T follicular helper cell (primary cell): ENCODE data around the gene MYOM1.
"Not testable (repeated sequence)": the region's sequence is repeated elsewhere in the genome, so short reads cannot be mapped to it uniquely, and the experiment has no call there.

Experiments
- DNase-seq: peaks from one replicate; pipeline ENCODE4 v3.0.0-alpha.2; 2020; ENCODE audit warnings: low read depth

The MYOM1 gene

DNA sequence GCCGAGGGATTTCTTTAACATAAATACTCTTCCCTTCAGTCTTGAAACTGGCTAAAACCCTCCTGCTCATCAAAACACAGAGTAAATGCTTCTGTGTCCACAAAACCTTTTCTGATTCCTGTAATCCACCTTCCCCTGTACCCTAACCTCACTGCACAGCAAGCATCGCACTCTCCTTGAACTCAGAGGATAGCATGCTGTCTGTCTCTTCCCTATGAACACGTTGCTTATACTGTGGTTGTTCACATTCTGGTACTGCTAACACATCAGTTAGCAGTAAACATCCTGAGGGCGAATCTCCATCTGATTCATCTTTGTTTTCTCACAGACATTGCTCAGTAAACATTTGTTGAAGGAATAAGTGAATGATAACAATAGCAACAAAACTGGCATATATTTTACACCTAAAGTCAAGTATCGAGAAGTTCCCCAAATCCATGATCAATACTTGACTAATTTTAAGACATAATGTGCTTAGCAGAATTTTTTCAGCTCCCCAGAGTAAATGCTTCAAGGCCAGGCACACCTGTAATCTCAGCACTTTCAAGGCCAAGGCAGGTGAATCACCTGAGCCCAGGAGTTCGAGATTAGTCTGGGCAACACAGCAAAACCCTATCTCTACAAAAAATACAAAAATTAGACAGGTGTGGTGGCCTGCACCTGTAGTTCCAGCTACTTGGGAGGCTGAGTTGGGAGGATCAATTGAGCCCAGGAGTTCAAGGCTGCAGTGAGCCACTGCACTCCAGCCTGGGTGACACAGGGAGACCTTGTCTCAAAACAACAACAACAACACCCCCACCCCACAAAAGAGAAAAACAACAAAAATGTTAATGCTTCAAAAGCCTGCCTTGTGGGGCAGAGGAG lies 161.2 kb downstream of the MYOM1 start:
- DNase-seq = no peak

DNA sequence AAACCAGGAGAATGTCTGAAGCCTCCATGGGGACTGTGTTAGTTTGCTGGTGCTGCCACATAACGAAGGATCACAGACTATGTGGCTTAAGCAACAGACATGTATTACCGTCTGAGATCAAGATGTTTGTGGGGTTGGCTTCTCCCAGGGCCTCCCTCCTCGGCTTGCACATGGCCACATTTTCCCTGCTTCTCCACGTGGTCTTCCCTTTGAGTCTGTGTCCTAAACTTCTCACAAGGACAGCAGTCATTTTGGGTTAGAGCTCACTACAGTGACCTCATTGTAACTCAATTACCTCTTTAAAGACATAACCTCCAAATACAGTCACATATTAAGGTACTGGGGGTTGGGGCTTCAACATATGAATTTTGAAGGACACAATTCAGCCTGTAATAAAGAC lies 162.2 kb downstream of the MYOM1 start:
- no peak for DNase-seq

DNA sequence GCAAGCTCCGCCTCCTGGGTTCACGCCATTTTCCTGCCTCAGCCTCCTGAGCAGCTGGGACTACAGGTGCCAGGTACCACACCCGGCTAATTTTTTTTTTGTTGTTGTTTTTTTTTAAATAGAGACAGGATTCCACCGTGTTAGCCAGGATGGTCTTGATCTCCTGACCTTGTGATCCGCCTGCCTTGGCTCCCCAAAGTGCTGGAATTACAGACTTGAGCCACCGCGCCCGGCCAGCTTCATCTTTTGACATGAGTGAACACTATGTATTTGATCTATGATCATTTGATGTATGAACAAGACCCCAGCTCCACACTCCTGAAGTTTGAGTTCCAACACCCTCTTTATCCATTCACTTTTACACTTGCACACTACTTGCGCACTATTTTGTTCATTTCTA lies 163.5 kb downstream of the MYOM1 start:
- DNase-seq = no peak

DNA sequence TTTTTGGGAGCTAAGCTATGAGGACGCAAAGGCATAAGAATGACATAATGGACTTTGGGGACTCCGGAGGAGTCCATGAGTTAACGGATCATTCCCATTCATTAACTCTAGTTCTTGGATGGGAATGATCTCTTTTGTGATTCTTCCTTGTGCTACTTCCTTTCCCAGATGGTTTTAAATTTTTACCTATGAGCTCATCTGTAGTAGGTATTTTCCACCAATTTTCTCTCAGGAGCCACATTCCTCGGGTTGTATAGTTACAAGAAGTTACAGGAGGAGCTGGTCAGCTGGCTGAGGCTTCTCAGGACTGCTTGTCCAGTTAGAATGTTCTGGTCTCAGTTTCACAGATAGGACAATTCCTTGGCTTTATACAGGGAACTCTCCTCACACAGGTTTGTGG lies 164.0 kb downstream of the MYOM1 start:
- no peak for DNase-seq

DNA sequence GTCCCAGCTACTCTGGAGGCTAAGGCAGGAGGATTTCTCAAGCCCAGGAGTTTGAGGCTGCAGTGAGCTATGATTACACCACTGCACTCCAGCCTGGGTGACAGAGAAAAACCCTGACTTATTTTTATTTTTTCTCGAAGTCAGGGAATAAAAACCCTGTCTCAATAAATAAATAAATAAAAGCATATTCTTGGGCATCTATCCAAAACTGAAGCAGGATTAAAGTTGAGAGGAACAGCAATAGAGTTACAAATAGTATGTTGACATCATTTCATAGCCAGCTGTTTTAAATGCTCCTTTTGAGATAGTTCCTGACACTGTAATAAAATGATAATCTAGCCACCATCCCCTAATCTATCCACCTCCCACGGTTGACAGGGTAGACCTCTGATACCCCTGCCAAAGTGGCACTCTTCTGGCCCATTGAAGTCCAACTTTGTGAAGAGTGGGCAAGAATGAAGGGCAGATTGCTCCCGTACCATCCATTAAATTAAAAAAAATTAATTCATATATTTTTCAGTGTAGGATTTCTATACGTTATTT lies 164.5 kb downstream of the MYOM1 start:
- DNase-seq = no peak

DNA sequence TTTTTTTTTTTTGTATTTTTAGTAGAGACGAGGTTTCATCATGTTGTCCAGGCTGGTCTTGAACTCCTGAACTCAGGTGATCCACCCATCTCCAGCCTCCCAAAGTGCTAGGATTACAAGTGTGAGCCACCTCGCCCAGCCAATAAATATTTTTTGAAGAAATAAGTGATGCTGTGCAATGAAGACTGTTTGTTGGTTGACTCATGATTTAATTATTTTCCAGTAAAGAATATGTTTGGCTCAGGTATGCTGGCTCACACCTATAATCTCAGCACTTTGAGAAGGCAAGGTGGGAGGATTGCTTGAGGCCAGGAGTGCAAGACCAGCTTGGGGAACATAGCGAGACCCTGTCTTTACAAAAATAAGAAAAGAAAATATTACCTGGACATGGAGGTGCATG lies 165.0 kb downstream of the MYOM1 start:
- no peak for DNase-seq

DNA sequence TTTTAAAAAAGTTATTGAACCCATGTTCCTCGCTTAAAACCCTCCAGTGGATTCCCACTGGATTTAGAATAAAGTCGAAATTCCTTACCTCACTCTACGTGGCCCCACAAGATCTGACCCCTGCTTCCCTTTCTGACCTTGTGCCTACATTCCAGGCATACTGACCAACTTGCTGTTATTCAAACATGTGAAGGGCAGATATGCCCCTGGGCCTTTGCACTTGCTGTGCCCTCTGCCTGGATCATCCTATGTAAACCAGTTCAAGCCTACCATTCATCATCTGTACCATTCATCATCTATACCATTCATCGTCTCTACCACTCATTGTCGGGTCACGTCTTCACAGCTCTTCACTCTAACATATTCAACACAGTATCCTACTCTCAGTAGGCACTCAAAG lies 165.6 kb downstream of the MYOM1 start:
- no peak for DNase-seq

DNA sequence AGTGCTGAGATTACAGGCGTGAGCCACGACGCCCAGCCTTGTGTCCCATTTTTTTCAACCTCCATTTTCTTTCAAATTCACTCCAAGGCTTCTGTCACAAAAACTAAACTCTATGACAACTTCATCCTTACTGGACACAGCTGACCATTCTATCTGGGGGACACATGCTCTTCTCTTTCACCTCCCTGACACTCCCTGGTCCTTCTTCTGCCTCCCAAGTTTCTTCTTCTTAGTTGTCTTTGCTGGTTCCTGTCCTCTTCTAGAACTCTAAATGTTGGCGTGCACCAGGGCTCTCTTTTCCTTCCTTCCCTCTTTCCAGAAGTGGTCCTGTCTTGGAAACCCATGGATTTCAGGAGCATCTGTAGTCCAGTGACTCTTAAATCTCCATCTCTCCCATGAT lies 166.7 kb downstream of the MYOM1 start:
- DNase-seq = no peak

DNA sequence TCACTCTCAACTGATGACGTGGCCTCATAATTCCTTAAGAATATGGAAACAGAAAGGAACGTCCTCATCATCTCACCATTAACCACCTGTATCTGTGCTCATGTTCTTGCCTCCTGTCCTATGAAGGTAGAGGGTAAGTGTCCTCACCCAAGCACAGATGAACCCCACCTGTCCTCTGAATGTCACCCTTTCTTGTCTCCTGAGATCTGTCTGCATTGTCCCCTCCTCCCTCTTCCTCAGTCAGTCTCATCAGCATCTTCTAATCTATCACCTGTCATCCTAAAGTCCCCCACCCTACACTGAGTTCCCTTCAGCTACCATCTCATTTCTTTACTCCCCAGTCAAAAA lies 167.4 kb downstream of the MYOM1 start:
- DNase-seq = no peak

DNA sequence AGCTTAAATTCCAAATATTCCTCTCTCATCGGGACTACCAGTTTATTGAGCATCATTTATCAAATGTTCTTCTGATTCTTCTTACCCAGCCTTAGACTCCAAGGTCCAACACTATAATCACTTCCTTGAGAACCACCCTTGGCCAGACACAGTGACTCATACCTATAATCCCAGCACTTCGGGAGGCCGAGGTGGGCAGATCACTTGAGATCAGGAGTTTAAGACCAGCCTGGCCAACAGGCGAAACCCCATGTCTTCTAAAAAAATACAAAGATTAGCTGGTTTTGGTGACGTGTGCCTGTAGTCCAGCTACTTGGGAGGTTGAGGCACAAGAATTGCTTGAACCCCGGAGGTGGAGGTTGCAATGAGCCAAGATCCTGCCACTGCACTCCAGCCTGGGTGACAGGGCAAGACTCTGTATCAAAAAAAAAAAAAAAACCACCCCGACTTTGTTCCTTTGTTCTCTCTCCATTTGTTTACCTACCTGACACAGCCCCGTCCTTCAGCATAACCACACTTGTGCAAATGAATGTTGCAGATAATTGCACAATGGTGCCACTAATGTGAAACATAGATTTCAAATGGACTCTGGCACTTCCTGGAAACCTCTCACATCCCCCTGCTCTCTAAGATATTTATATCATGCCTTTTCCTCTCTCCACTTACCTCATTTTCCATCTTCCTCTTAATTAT lies 167.9 kb downstream of the MYOM1 start:
- DNase-seq = no peak

DNA sequence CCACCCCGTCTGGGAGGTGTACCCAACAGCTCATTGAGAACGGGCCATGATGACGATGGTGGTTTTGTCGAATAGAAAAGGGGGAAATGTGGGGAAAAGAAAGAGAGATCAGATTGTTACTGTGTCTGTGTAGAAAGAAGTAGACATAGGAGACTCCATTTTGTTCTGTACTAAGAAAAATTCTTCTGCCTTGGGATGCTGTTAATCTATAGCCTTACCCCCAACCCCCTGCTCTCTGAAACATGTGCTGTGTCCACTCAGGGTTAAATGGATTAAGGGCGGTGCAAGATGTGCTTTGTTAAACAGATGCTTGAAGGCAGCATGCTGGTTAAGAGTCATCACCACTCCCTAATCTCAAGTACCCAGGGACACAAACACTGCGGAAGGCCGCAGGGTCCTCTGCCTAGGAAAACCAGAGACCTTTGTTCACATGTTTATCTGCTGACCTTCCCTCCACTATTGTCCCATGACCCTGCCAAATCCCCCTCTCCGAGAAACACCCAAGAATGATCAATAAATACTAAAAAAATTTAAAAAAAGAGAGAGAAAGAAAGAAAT lies 169.8 kb downstream of the MYOM1 start:
- DNase-seq = not testable (repeated sequence)

DNA sequence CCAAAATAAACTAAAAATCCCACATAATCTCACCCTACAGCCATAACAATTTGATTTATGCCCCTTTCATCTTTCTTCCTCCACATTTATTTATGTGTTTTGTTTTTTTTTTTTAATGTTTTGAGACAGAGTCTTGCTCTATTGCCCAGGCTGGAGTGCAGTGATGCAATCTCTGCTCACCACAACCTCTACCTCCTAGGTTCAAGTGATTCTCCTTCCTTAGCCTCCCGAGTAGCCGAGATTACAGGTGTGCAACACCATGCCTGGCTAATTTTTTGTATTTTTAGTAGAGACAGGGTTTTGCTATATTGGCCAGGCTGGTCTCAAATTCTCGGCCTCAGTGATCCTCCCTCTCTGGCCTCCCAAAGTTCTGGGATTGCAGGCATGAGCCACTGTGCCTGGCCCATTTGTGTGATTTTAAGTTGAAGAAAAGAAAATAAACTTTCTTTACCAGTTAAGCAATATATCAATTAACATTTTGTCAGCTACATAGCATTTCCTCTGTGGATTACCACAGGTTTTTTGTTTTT lies 170.9 kb downstream of the MYOM1 start:
- DNase-seq = no peak

DNA sequence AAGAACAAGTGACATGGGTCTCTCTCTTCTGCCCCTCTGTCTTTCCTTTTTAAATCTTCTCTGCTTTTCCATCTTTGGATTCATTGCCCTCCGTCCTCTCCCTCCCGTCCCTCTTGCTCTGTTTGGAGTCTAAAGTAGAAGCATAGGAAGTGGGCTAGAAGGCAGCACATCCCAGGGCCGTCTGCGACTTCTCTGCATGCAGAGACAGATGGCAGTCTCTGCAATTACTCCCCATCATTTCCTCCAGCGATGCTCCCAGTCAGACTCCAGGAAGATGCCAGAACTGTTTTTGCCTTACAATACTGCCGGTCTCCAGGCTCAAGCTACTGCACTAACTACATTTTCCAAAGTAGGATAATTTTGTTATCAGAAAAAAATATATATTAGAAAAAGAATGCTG lies 171.6 kb downstream of the MYOM1 start:
- no peak for DNase-seq

DNA sequence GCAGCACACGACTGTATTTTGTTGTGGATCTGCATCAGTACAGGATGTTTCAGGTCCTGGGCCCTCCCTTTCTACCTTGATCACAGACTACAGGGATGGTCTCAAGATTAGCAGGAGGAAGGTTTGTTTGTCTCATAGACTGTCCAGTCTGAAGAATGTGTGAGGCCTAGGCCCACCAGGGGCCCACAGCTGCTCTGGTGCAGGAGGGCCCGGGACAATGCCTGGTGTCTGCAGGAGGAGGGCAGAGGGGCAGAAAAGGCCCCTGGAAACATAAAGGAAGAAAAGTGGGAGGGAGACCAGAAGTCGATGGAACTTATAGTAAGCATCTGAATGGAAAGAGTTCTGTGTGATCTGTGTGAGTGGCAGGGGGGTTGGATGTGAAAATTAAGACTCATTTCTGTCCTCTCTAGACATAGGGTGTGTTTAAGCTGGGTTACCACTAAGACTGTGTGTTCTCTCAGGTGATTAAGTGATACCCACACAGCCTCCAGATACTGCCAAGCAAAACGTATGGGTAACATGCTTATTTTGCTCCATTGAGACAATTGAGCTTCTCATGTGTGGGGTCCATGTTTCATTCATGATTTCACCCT lies 173.5 kb downstream of the MYOM1 start:
- no peak for DNase-seq

DNA sequence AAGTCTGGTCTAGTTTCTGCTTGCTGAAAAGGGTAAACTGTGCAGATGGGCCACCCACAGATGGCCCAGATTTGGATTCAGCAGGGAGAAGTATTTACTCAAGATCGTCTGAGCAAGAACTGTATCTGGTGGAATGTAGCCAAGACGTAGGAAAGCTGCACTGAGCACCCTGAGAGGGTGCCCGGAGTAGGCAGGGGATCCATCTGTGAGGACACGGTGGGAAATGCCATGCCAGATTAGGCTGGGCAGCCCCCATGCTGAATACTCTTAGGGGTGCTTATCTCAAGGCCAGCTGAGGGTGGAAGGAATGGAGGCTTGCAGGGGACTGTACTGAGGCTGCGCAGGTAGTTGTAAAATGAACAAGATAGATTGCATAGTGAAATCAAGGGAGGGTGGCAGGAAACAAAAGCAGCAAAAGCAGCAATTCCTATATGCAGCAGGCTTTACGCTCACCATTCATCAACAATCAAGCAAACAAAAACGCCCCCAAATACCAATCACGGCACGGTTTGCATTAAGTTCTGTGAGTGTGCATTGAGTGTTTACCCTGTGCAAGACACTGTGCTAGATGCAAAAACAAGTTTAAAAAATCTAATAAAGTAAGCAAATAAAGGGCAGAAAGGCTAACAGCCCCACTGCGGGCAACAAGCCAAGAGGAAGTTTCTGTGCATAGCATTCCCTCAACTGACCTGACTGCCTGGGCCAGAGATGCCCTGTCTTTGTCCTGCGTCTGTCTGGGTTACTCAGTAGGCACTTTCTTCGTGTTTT lies 174.7 kb downstream of the MYOM1 start:
- DNase-seq = no peak

DNA sequence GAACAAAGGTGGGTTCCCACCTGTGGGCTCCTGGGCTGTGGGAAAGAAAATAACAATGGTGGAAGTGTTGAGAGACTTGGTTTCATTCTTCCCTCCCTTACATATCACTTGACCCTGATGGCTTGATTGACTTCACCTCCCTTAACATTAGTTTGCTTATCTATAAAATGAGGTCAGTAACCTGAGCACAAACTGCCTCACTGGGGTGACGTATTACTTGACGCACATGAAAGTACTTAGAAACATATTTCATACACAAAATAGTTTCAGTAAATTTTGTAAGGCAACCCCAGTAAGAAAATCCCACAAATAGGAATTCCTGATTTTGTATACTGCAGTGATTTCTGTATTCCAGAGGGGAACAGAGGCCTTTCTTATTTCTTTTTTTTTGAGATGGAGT lies 177.4 kb downstream of the MYOM1 start:
- DNase-seq = no peak

DNA sequence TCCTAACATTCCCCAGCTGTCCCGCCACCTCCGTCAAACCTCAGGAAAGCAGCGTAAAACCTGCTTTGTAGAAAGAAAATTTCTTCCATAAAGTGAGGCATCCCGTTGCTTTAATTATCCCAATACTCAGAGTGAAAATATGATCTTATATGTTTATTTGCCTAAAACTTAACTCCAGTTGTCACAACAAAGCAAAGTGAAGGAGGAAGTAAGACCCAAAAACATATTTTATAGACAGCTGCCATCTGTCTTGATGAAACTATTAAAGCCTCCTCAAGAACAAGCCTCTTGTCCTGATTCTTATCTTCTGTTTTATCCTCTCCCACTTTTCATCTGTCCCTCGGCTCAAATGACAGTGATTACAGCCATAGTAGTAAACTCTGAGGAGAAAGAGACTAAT lies 177.9 kb downstream of the MYOM1 start:
- DNase-seq = no peak

DNA sequence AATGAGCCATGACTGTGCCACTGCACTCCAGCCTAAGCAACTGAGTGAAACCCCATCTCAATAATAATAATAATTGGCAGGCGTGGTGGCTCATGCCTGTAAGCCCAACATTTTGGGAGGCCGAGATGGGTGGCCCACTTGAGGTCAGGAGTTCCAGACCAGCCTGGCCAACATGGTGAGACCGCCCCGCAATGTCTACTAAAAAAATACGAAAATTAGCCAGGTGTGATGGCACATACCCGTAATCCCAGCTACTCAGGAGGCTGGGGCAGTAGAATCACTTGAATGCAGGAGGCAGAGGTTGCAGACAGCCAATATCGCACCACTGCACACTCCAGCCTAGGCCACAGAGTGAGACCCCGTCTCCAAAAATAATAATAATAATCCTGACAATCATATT lies 178.9 kb downstream of the MYOM1 start:
- no peak for DNase-seq

DNA sequence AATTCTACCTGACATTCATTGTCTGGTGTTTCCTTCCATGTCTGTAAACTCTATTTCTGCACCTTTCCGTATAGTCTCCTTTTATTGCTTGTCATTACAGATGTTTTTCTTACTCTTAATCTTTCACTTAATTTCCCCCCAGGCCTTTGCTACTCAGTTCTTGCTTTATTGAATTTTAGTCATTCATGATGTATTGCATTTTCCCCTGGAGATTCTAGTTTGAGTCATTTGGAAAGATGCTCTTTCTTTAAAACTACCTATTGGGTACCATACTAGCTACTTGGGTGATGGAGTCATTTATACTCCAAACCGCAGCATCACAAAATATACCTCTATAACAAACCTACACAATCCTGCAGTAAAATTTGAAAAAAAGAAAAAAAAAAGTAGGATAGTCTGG lies 179.6 kb downstream of the MYOM1 start:
- no peak for DNase-seq

DNA sequence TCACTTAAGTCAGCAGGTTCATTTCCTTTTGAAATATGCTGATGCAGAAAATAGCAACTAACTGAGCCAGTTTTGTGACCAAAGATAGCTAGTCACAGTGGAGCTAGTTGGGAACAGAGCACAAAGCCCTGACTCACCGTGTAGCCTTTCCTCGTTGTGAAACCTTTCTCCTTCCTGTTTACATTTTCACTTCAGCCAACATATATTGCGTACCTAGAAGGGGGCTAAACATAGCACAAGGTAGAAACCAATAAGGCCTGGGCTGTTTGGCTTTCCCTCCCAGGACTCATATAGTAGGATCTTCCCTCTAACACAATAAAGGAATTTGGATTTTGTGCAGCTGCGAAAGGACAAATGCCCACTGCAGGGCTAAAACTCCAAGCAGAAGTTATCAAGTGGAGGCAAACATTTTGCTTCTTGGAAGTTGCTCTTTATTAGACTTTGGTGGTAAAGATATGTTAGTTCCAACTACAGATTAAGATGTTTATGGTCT lies 182.3 kb downstream of the MYOM1 start:
- no peak for DNase-seq

DNA sequence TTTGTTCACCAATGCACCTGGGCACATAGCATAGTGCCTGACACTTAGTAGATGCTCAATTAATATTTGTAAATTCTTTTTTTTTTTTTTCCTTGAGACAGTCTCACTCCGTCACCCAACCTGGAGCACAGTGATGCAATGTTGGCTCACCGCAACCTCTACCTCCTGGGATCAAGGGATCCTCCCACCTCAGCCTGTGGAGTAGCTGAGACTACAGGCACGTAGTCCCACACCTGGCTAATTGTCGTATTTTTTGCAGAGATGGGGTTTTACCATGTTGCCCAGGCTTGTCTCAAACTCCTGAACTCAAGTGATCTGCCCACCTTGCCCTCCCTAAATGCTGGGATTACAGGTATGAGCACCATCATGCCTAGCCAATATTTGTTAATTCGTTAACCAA lies 183.7 kb downstream of the MYOM1 start:
- no peak for DNase-seq

DNA sequence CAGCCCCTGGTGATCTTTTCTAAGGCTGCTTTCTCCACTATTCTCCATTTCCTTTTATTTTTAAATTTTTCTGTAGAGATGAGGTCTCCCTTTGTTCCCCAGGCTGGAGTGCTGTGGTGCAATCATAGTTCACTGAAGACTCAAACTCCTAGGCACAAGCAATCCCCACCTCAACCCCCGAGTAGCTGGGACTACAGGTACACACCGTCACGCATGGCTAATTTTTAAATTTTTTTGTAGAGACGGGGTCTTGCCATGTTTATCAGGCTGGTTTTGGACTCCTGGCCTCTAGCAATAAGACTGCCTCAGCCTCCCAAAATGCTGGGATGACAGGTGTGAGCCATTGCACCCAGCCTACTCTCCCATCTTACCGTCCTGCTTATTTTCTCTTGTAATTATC lies 184.1 kb downstream of the MYOM1 start:
- DNase-seq = no peak
